ENCODE data around the gene FMN2.

The FMN2 gene

GRCh38 chr1:240074422-240074821, 17.3 kb upstream of the FMN2 start:
- no peaks in the 10 kb centered on the region for H3K27me3 ChIP-seq (replicated peaks; ENCODE audit: control insufficient read depth, insufficient read depth, low read length, poor library complexity, severe bottlenecking)
- no peaks in the 10 kb centered on the region for H3K9me3 ChIP-seq (ENCODE audit: control insufficient read depth, low read length)
- H3K4me1 ChIP-seq (ENCODE audit: control insufficient read depth, insufficient read depth, low read length, poor library complexity, severe bottlenecking), result no peaks in the 10 kb centered on the region
- H3K27ac ChIP-seq (ENCODE audit: insufficient read depth, low read length, poor library complexity, severe bottlenecking), result no peak overlapping the region
- DNase-seq, result no peak
- H3K36me3 ChIP-seq (ENCODE audit: control insufficient read depth, insufficient read depth, low read length), result no peaks in the 10 kb centered on the region
- H3K4me3 ChIP-seq (ENCODE audit: insufficient read depth, low read depth, low read length, poor library complexity, severe bottlenecking), result no peak overlapping the region

DNA sequence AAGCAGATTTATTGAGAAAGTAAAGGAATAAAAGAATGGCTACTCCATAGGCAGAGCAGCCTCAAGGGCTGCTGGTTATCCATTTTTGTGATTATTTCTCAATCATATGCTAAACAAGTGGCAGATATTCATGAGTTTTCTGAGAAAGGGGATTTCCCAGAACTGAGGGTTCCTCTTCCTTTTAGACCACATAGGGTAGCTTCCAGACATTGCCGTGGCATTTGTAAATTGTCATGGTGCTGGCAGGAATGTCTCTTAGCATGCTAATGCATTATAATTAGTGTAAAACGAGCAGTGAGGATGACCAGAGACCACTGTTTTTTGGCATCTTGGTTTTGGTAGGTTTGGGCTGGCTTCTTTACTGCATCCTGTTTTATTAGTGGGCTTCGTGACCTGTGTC, 16.8 kb upstream of the FMN2 start:
- H3K4me1 ChIP-seq (ENCODE audit: control insufficient read depth, insufficient read depth, low read length, poor library complexity, severe bottlenecking), result no peaks in the 10 kb centered on the region
- no peak for DNase-seq
- H3K9me3 ChIP-seq (ENCODE audit: control insufficient read depth, low read length), result no peaks in the 10 kb centered on the region
- no peaks in the 10 kb centered on the region for H3K27me3 ChIP-seq (replicated peaks; ENCODE audit: control insufficient read depth, insufficient read depth, low read length, poor library complexity, severe bottlenecking)
- no peaks in the 10 kb centered on the region for H3K36me3 ChIP-seq (ENCODE audit: control insufficient read depth, insufficient read depth, low read length)
- H3K4me3 ChIP-seq (ENCODE audit: insufficient read depth, low read depth, low read length, poor library complexity, severe bottlenecking), result no peak overlapping the region
- no peak overlapping the region for H3K27ac ChIP-seq (ENCODE audit: insufficient read depth, low read length, poor library complexity, severe bottlenecking)

DNA sequence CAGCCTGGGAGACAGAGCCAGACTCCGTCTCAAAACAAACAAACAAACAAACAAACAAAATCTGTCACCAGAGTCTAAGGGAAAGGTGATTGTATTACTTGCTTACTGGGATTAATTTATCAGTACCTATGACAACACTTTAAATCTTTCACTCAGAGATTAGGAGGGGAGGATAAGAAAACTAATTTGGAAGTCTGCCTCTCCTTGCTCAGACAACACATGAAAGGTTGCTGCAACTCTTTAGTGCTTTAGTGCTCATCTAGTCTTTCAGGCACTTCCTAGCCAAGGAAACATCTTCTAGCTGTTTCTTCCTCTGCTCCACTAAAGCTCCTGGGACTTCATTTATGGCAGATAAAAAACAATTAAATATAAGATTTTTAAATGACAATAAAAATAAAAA, 7.3 kb upstream of the FMN2 start:
- Histone ChIP-seq H3K4me3 (ENCODE audit: insufficient read depth, low read depth, low read length, poor library complexity, severe bottlenecking) (no peak overlapping the region), H3K36me3 (ENCODE audit: control insufficient read depth, insufficient read depth, low read length) (no peaks in the 10 kb centered on the region), H3K9me3 (ENCODE audit: control insufficient read depth, low read length) (no peaks in the 10 kb centered on the region), H3K27me3 (replicated peaks; ENCODE audit: control insufficient read depth, insufficient read depth, low read length, poor library complexity, severe bottlenecking) (no peaks in the 10 kb centered on the region), H3K4me1 (ENCODE audit: control insufficient read depth, insufficient read depth, low read length, poor library complexity, severe bottlenecking) (no peaks in the 10 kb centered on the region), H3K27ac (ENCODE audit: insufficient read depth, low read length, poor library complexity, severe bottlenecking) (no peak overlapping the region)
- no peak for DNase-seq

- Histone ChIP-seq H3K27ac (ENCODE audit: insufficient read depth, low read length, poor library complexity, severe bottlenecking) (no peak overlapping the region), H3K27me3 (replicated peaks; ENCODE audit: control insufficient read depth, insufficient read depth, low read length, poor library complexity, severe bottlenecking) (no peaks in the 10 kb centered on the region), H3K36me3 (ENCODE audit: control insufficient read depth, insufficient read depth, low read length) (no peaks in the 10 kb centered on the region), H3K9me3 (ENCODE audit: control insufficient read depth, low read length) (no peaks in the 10 kb centered on the region), H3K4me1 (ENCODE audit: control insufficient read depth, insufficient read depth, low read length, poor library complexity, severe bottlenecking) (no peaks in the 10 kb centered on the region), H3K4me3 (ENCODE audit: insufficient read depth, low read depth, low read length, poor library complexity, severe bottlenecking) (no peak overlapping the region)
- no peak for DNase-seq
These were observed 6.9 kb upstream of the FMN2 start for GRCh38 chr1:240084749-240085148.

GRCh38 chr1:240086726-240087125, 5.0 kb upstream of the FMN2 start:
- H3K27ac ChIP-seq (ENCODE audit: insufficient read depth, low read length, poor library complexity, severe bottlenecking), result no peak overlapping the region

DNA sequence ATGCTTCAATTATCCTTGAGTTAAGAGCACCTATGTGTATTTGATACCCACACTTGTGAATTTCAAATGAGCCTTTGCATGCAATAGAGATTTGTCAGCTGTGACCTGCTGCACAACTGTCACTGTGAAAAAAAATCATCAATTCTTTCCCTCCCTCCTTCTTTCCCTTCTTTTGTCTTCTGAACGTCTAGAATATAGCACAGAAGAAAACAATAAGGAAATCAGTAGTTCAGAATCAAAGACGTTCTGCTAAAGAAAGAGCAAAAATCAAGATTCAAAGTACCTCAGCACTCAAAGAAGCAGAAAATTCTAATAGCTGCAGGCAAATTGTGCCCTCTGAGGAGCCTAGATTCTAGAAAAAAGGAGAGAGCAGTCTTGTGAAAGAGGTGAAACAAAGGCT, 1.7 kb upstream of the FMN2 start:
- Histone ChIP-seq H3K27ac (ENCODE audit: insufficient read depth, low read length, poor library complexity, severe bottlenecking) (no peak overlapping the region), H3K4me1 (ENCODE audit: control insufficient read depth, insufficient read depth, low read length, poor library complexity, severe bottlenecking) (peaks cover 3% of the 10 kb centered on the region), H3K27me3 (replicated peaks; ENCODE audit: control insufficient read depth, insufficient read depth, low read length, poor library complexity, severe bottlenecking) (peaks cover 8% of the 10 kb centered on the region)

More at GRCh38 chr1:240086726-240087125, 5.0 kb upstream of the FMN2 start:
- no peaks in the 10 kb centered on the region for H3K27me3 ChIP-seq (replicated peaks; ENCODE audit: control insufficient read depth, insufficient read depth, low read length, poor library complexity, severe bottlenecking)
- H3K9me3 ChIP-seq (ENCODE audit: control insufficient read depth, low read length), result no peaks in the 10 kb centered on the region
- H3K4me3 ChIP-seq (ENCODE audit: insufficient read depth, low read depth, low read length, poor library complexity, severe bottlenecking), result no peak overlapping the region
- no peak for DNase-seq
- no peaks in the 10 kb centered on the region for H3K4me1 ChIP-seq (ENCODE audit: control insufficient read depth, insufficient read depth, low read length, poor library complexity, severe bottlenecking)
- no peaks in the 10 kb centered on the region for H3K36me3 ChIP-seq (ENCODE audit: control insufficient read depth, insufficient read depth, low read length)

DNA sequence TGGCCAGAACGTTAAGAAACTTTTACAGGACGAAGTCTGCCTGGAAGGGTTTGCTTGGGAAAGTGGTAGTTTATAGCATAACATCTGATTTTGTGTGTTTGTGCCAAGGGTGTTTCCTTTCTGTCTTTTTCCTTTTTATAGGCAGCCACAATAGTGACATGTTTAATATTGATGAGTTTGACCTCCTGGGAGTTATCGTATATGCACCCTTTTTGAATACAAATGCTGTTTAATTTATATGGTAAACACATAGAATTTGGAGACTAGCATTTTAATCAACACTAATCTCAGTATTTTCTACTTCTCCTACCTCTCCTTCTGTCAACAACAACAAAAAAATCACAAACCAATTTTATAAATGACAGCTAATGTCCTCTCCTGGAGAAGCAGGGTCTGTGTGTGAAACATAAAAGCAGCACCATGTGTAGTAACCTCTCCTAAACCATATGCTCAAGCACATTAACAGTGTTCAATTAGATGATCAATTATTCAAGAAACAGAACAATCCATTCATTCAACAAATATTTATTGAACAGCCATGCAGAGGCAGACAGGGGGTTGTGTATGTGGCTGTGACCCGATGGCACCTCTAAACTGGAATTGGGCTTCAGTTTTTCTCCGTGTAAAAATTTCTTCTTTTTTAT, 604 bp upstream of the FMN2 start:
- H3K27ac ChIP-seq (ENCODE audit: insufficient read depth, low read length, poor library complexity, severe bottlenecking), result no peak overlapping the region
- no peak overlapping the region for H3K4me3 ChIP-seq (ENCODE audit: insufficient read depth, low read depth, low read length, poor library complexity, severe bottlenecking)
- H3K36me3 ChIP-seq (ENCODE audit: control insufficient read depth, insufficient read depth, low read length), result no peaks in the 10 kb centered on the region
- DNase-seq, result no peak
- H3K9me3 ChIP-seq (ENCODE audit: control insufficient read depth, low read length), result no peaks in the 10 kb centered on the region
- peaks cover 8% of the 10 kb centered on the region for H3K27me3 ChIP-seq (replicated peaks; ENCODE audit: control insufficient read depth, insufficient read depth, low read length, poor library complexity, severe bottlenecking)
- H3K4me1 ChIP-seq (ENCODE audit: control insufficient read depth, insufficient read depth, low read length, poor library complexity, severe bottlenecking), result peaks cover 3% of the 10 kb centered on the region

More for the DNA sequence above, 1.7 kb upstream of the FMN2 start:
- no peak overlapping the region for H3K4me3 ChIP-seq (ENCODE audit: insufficient read depth, low read depth, low read length, poor library complexity, severe bottlenecking)
- H3K9me3 ChIP-seq (ENCODE audit: control insufficient read depth, low read length), result no peaks in the 10 kb centered on the region
- no peaks in the 10 kb centered on the region for H3K36me3 ChIP-seq (ENCODE audit: control insufficient read depth, insufficient read depth, low read length)
- DNase-seq, result no peak

DNA sequence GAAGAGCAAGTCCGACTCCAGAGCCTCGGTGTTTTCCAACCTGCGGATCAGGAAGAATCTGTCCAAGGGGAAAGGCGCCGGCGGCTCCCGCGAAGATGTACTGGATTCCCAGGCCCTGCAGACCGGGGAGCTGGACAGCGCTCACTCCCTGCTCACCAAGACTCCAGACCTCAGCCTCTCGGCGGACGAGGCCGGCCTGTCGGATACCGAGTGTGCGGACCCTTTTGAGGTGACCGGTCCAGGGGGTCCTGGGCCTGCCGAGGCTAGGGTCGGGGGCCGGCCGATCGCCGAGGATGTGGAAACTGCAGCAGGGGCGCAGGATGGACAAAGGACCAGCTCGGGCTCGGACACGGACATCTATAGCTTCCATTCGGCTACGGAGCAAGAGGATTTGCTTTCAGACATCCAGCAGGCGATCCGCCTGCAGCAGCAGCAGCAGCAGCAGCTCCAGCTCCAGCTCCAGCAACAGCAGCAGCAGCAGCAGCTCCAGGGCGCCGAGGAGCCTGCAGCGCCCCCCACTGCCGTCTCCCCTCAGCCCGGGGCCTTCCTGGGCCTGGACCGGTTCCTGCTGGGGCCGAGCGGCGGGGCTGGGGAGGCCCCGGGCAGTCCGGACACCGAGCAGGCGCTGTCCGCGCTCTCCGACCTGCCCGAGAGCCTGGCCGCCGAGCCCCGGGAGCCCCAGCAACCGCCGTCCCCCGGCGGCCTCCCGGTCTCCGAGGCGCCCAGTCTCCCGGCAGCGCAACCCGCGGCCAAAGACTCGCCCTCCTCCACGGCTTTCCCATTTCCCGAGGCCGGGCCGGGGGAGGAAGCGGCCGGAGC, 827 bp downstream of the FMN2 start:
- H3K27me3 ChIP-seq (replicated peaks; ENCODE audit: control insufficient read depth, insufficient read depth, low read length, poor library complexity, severe bottlenecking), result peaks cover 8% of the 10 kb centered on the region
- peaks cover 3% of the 10 kb centered on the region for H3K4me1 ChIP-seq (ENCODE audit: control insufficient read depth, insufficient read depth, low read length, poor library complexity, severe bottlenecking)
- no peak for DNase-seq
- H3K27ac ChIP-seq (ENCODE audit: insufficient read depth, low read length, poor library complexity, severe bottlenecking), result no peak overlapping the region
- no peaks in the 10 kb centered on the region for H3K9me3 ChIP-seq (ENCODE audit: control insufficient read depth, low read length)
- H3K36me3 ChIP-seq (ENCODE audit: control insufficient read depth, insufficient read depth, low read length), result no peaks in the 10 kb centered on the region
- H3K4me3 ChIP-seq (ENCODE audit: insufficient read depth, low read depth, low read length, poor library complexity, severe bottlenecking), result no peak overlapping the region

DNA sequence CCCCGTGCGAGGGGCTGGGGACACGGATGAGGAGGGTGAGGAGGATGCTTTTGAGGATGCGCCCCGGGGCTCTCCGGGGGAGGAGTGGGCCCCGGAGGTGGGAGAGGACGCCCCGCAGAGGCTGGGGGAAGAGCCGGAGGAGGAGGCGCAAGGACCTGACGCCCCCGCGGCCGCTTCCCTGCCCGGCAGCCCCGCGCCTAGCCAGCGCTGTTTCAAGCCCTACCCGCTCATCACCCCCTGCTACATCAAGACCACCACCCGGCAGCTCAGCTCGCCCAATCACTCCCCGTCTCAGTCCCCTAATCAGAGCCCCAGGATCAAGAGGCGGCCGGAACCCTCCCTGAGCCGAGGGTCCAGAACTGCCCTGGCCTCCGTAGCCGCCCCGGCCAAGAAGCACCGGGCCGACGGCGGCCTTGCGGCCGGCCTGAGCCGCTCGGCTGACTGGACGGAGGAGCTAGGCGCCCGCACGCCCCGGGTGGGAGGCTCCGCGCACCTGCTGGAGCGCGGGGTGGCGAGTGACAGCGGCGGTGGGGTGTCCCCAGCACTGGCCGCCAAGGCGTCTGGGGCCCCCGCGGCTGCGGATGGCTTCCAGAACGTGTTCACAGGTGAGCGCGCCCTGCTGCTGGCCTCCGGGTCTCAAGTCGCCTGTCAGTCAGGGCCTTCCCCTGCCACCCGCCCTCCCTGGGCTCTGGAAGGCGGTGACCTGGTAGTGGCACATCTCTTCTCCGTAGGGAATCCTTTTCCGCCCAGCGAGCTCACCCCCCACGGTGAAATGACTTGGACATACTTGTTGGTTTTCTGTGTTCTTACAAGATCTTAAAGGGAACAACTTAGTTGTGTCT, 1.7 kb downstream of the FMN2 start:
- H3K27me3 ChIP-seq (replicated peaks; ENCODE audit: control insufficient read depth, insufficient read depth, low read length, poor library complexity, severe bottlenecking), result peaks cover 8% of the 10 kb centered on the region
- H3K9me3 ChIP-seq (ENCODE audit: control insufficient read depth, low read length), result no peaks in the 10 kb centered on the region
- H3K27ac ChIP-seq (ENCODE audit: insufficient read depth, low read length, poor library complexity, severe bottlenecking), result no peak overlapping the region
- no peak overlapping the region for H3K4me3 ChIP-seq (ENCODE audit: insufficient read depth, low read depth, low read length, poor library complexity, severe bottlenecking)
- H3K4me1 ChIP-seq (ENCODE audit: control insufficient read depth, insufficient read depth, low read length, poor library complexity, severe bottlenecking), result peaks cover 3% of the 10 kb centered on the region
- DNase-seq, result no peak
- no peaks in the 10 kb centered on the region for H3K36me3 ChIP-seq (ENCODE audit: control insufficient read depth, insufficient read depth, low read length)
